22Rv1 (cell line): Measurements from ENCODE around the gene NPSR1.

Experiments
- ZFX ChIP-seq: fragments of 450-650 bp; IDR thresholded peaks from 2 replicates; pipeline ENCODE4 v1.6.1; 2017; ENCODE audit warnings: antibody characterized with exemption, borderline replicate concordance
- TF ChIP-seq, protein P1 (sequence below): fragments of 450-650 bp; IDR thresholded peaks from 2 replicates; pipeline ENCODE4 v1.5.1; 2017; ENCODE audit warnings: mild to moderate bottlenecking

DNA sequence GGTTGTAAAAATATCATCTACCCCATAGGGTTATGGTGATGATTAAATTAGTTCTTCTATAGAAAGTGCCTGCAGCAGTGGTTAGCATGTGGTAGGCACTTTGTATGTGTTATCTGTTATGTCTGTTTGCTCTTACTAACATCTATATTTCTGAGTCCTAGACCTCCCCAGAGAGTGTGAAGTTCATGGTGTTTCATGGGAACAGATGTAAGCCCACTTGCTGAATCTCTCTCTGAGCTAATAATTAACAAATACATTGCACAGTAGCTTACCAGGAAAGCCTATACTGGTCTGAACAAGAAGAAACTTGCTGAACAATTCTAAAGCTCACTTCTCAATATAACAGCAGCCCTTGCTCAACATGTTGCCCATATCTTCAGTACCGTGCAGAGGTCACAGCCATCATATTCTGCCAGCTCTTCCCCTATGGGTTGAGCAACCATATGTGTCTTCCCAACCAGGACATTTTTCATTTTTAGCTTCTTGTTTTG is 100.1 kb downstream of the NPSR1 start:
- TF ChIP-seq, protein P1, sequence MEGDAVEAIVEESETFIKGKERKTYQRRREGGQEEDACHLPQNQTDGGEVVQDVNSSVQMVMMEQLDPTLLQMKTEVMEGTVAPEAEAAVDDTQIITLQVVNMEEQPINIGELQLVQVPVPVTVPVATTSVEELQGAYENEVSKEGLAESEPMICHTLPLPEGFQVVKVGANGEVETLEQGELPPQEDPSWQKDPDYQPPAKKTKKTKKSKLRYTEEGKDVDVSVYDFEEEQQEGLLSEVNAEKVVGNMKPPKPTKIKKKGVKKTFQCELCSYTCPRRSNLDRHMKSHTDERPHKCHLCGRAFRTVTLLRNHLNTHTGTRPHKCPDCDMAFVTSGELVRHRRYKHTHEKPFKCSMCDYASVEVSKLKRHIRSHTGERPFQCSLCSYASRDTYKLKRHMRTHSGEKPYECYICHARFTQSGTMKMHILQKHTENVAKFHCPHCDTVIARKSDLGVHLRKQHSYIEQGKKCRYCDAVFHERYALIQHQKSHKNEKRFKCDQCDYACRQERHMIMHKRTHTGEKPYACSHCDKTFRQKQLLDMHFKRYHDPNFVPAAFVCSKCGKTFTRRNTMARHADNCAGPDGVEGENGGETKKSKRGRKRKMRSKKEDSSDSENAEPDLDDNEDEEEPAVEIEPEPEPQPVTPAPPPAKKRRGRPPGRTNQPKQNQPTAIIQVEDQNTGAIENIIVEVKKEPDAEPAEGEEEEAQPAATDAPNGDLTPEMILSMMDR: no peak
- TF ChIP-seq ZFX: no peak
